Amygdala (tissue), 56 donors: Measurements from ENCODE around the gene POLR3E.
"Not testable (repeated sequence)": the region's sequence is repeated elsewhere in the genome, so short reads cannot be mapped to it uniquely, and the experiment has no call there.

ENCODE experiments used
- DNase-seq, 56 donors: peaks; one replicate each; lab custom pipeline; 2025; lab: John Stamatoyannopoulos, UW

POLR3E gene

DNA sequence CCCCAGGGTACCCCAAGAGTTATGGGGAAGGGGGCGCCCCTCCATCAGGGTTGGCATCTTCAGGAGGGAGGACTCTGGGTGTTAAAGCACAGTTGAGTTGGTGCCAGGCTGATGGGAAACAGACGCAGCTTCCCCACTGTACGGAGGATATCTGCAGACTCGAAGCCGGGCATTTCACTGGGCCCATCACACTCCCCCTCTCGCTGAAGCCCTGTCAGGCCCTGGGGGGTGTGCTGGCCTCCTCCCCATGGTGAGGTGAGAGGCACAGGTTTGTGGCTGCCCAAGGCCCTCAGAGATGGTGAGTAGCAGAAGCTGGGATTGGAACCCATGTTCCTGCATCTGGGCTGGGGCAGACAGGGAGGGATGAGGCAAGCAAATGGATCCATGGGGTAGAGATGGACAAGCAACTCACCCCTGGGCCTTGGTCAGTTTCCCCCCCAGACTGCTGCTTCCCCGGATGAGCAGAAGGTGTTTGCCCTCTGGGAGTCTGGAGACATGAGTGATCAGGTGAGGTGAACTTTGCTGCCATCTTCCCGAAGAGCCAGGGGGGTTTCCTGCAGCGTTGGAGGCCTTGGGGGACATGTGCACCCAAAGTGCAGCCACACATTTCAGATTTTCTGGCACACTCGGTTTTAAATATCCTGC, 31.0 kb downstream of the POLR3E start:
- no peak for DNase-seq

DNA sequence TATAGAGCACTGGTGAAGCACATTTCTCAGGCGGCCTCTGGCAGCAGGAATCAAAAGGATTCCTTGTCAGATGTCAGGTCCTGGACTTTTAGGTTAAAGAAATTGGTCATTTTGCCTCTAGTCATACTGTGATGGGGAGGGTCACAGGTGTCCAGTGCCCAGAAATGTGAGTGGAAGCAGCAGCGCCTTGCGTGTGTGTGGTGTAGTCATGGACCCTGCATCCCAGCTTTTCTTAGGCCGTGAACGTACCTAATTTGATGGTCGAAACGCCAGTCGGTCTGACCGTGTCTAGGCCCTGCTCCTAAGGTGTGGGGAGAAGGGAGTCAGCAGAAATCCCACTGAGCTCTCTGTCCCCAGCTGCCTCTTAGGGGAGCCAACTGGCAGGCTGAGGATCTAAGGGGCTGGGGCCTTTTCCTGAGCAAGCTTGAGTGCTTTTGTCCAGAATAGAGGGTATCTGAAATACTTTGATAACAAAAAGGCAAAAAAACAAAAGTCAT, 32.0 kb downstream of the POLR3E start:
- DNase-seq, result no peak

GRCh38 chr16:22330326-22330725, 33.1 kb downstream of the POLR3E start:
- no peak for DNase-seq

GRCh38 chr16:22333457-22333994, 36.3 kb downstream of the POLR3E start:
- DNase-seq, result peak in 1 of 56 donors; percentile 41

- no peak for DNase-seq
Observed at GRCh38 chr16:22335668-22336246, 38.5 kb downstream of the POLR3E start.

DNA sequence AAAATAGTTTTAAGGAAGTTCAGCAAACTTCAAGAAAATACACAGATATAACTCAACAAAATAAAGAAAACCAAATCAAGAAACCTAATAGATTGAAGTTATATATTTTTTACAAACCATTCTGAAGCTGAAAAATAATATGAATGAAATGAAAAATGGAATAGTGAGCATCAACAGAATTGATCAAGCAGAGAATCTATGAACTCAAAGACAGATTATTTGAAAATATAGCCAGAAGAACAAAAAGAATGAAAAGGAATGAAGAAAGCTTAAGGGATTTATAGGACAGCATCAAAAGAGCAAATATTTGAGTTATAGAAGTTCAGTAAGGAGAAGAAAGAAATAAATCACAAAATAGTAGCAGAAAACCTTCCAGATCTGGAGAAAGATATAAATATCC, 39.4 kb downstream of the POLR3E start:
- no peak for DNase-seq

- no peak for DNase-seq
Observed at GRCh38 chr16:22337045-22337444, 39.8 kb downstream of the POLR3E start.

DNA sequence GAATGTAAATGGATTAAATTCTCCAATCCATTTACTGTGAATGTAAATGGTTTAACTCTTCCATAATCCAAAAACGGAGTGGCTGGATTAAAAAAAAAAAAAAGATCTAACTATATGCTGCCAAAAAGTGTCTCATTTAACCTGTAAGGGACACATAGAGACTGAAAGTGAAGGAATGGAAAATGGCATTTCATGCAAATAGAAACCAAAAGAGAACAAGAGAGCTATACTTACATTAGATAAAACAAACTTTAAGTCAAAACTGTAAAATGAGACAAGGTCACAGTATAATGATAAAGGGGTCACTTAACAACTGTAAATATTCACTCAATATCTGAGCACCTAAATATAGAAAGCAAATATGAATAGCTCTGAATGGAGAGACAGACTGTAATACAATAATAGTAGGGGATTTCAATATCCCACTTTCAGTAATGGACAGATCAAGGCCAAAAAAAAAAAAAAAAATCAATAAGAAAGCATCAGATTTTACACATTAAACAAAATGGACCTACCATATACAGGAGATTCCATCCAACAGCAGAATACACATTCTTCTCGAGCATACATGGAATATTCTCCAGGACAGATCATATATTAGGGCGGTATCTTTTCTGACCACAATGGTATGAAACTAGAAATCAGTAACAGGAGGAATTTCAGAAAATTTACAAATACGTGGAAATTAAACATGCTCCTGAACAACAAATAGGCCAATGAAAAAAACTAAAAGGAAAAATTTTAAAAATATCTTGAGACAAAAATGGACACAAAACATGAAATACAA, 40.8 kb downstream of the POLR3E start:
- no peak for DNase-seq

GRCh38 chr16:22340945-22341344, 43.7 kb downstream of the POLR3E start:
- DNase-seq, result no peak

DNA sequence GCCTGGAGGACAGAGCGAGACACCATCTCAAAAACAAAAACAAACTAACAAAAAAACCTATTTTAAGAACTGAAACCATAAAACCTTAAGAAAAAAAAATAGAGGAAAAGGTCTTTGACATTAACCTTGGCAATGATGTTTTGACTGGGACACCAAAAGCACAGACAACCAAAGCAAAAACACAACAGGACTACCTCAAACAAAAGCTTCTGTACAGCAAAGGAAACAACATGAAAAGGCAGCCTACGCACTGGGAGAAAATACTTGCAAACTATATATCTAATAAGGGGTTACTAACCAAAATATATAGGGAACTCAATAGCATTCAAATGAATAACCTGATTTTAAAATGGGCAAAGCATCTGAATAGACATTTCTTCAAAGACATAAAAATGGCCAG, 44.9 kb downstream of the POLR3E start:
- no peak for DNase-seq

GRCh38 chr16:22346483-22346882, 49.3 kb downstream of the POLR3E start:
- peak in 2 of 56 donors; percentile 12 to 47 for DNase-seq

GRCh38 chr16:22347100-22347820, 50.1 kb downstream of the POLR3E start:
- peak in 10 of 56 donors; percentile 5 to 39 (median 28) for DNase-seq

GRCh38 chr16:22348291-22348690, 51.1 kb downstream of the POLR3E start:
- no peak for DNase-seq

- not testable (repeated sequence) for DNase-seq
Observed at GRCh38 chr16:22351017-22351416, 53.8 kb downstream of the POLR3E start.

GRCh38 chr16:22352140-22352539, 54.9 kb downstream of the POLR3E start:
- DNase-seq, result no peak

GRCh38 chr16:22352723-22353122, 55.5 kb downstream of the POLR3E start:
- no peak for DNase-seq

DNA sequence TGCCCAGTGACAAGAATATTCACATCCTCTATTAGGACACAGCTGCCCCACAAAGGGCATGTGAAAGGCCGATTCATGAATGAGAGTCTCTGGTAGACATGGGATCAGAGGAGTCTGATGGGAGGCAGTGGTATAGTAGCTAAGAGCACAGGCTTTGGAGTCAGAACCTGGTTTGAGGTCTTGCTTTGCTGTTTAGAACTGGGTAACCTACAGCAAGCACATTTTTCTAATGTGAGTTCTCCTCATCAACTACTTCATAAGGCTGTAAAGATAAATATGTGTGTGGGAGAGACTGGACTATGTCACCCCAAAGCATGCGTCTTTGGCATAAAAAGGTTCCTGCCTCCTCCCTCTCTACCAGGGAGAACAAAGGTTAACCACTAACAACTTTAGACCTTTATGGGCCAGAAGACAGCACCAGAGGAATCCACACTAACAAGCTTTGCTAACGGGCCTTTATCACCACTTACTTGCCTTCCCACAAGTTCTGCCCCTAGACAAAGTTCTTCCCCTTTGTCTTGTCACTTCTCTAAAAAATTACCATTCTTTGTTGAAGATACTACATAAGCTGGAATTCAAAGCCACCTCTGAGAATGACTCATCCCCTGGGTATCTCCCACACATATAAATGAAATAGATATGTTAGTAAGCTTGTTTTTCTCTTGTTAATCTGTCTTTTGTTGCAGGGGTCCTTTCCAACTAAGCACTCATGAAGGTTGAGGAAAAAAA, 56.1 kb downstream of the POLR3E start:
- DNase-seq, result no peak

- DNase-seq, result no peak
Observed at GRCh38 chr16:22353933-22354541, 56.8 kb downstream of the POLR3E start.

GRCh38 chr16:22355487-22355908, 58.3 kb downstream of the POLR3E start:
- DNase-seq, result no peak
